IPS DF 6.9 (cell line): ENCODE data around the gene RCHY1.

Experiments used
- DNase-seq: peaks from one replicate; pipeline ENCODE4 v3.0.0-alpha.2; 2013; ENCODE audit warnings: low read depth, low spot score
- H3K27ac ChIP-seq: one replicate; pipeline ENCODE4 v1.5.1; 2013; ENCODE audit warnings: low read length, control low read depth
- H3K27me3 ChIP-seq: 2 replicates; pipeline ENCODE4 v1.6.1; 2013; ENCODE audit warnings: mild to moderate bottlenecking, low read length; ENCODE audit not compliant: control insufficient read depth, insufficient read depth
- H3K36me3 ChIP-seq: 2 replicates; pipeline ENCODE4 v1.6.1; 2013; ENCODE audit warnings: low read length; ENCODE audit not compliant: control insufficient read depth, insufficient read depth
- H3K4me1 ChIP-seq: 2 replicates; pipeline ENCODE4 v1.6.1; 2013; ENCODE audit warnings: low read length; ENCODE audit not compliant: control insufficient read depth, insufficient read depth
- H3K4me3 ChIP-seq: 2 replicates; pipeline ENCODE4 v1.5.1; 2013; ENCODE audit warnings: mild to moderate bottlenecking, low read length
- H3K9me3 ChIP-seq: 2 replicates; pipeline ENCODE4 v1.6.1; 2013; ENCODE audit warnings: low read length, inconsistent platforms; ENCODE audit not compliant: control insufficient read depth, insufficient read depth
- WGBS: extraction: QIAGEN DNeasy Blood & Tissue Kit; methylation state at CpG from one replicate; pipeline ENCODE4 v1.1.7; 2013; ENCODE audit warnings: mixed read lengths, missing lambda C conversion rate; ENCODE audit not compliant: insufficient read length, insufficient coverage; 5-methylcytosine and 5-hydroxymethylcytosine counted together

The RCHY1 gene

DNA sequence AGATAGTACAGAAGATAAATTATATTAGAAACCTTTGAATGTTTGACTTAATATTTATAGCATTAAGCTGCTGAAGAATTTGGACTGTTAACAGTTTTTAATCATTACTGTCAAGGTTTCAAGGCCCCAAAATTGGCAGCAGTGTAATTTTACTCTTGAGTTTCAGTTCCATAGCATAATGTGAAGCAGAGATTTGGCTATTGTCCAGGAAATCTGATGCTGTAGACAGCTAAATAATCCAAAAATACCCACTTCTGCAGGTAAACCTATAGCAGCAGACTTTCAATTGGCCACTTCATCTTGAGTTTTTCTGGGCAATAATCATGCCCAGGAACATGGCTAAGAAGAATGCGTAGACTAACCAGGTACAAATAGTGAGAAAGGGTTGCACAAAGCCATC, 85.0 kb downstream of the RCHY1 start:
- no peak overlapping the region for H3K4me3 ChIP-seq
- no peaks in the 10 kb centered on the region for H3K4me1 ChIP-seq
- H3K27ac ChIP-seq = no peak overlapping the region
- no peaks in the 10 kb centered on the region for H3K9me3 ChIP-seq
- no peaks in the 10 kb centered on the region for H3K27me3 ChIP-seq
- no peaks in the 10 kb centered on the region for H3K36me3 ChIP-seq
- DNase-seq = no peak
- WGBS = no CpG with 5 or more reads among the region's 1 CpG
